Transverse colon (tissue), 4 donors: ENCODE data around the gene FAM13A.

Source experiments
- CTCF ChIP-seq, 5 experiments: fragments of 200-600 bp in 3 of 5; fragments of 450-650 bp in 2 of 5; sonication (generic) in 3 of 5; IDR thresholded peaks; 1 replicate in 2 of 5; 2 replicates in 3 of 5; pipeline ENCODE4 v1.5.1; 2016 to 2017; ENCODE audit warnings: antibody characterized with exemption in 5 of 5, inconsistent platforms in 3 of 5, mild to moderate bottlenecking in 2 of 5, moderate library complexity in 1 of 5
- EP300 ChIP-seq: sonication (generic); formaldehyde crosslinking; IDR thresholded peaks from one replicate; pipeline ENCODE4 v1.6.1; 2017; ENCODE audit warnings: antibody characterized with exemption, low read depth
- POLR2A ChIP-seq: fragments of 450-650 bp; IDR thresholded peaks from one replicate; pipeline ENCODE4 v1.6.1; 2016; ENCODE audit warnings: antibody characterized with exemption, mild to moderate bottlenecking, moderate library complexity
- POLR2AphosphoS5 ChIP-seq, 3 donors: sonication (generic); formaldehyde crosslinking; IDR thresholded peaks; one replicate each; pipeline ENCODE4 v1.6.1; 2016; ENCODE audit warnings: antibody characterized with exemption in 3 of 3

GRCh38 chr4:89029591-89029990 is 27.4 kb downstream of the FAM13A start:
- TF ChIP-seq CTCF (IDR thresholded peaks at IDR 0.05) = no peak
- no peak for TF ChIP-seq EP300
- TF ChIP-seq POLR2AphosphoS5 (IDR thresholded peaks at IDR 0.05) = no peak
- no peak for TF ChIP-seq POLR2A
